ENCODE results near the gene CDC42BPA. TPM values are rescaled to one million over a fixed set of nuclear protein-coding genes. Genes with fewer than 3 reads are reported as not detected.
"Not testable (repeated sequence)": the region's sequence is repeated elsewhere in the genome, so short reads cannot be mapped to it uniquely, and the experiment has no call there.

Gene CDC42BPA, protein sequence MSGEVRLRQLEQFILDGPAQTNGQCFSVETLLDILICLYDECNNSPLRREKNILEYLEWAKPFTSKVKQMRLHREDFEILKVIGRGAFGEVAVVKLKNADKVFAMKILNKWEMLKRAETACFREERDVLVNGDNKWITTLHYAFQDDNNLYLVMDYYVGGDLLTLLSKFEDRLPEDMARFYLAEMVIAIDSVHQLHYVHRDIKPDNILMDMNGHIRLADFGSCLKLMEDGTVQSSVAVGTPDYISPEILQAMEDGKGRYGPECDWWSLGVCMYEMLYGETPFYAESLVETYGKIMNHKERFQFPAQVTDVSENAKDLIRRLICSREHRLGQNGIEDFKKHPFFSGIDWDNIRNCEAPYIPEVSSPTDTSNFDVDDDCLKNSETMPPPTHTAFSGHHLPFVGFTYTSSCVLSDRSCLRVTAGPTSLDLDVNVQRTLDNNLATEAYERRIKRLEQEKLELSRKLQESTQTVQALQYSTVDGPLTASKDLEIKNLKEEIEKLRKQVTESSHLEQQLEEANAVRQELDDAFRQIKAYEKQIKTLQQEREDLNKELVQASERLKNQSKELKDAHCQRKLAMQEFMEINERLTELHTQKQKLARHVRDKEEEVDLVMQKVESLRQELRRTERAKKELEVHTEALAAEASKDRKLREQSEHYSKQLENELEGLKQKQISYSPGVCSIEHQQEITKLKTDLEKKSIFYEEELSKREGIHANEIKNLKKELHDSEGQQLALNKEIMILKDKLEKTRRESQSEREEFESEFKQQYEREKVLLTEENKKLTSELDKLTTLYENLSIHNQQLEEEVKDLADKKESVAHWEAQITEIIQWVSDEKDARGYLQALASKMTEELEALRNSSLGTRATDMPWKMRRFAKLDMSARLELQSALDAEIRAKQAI (N-terminal part only)
- total RNA-seq: under 1 TPM; 0.52 to 0.74 (median 0.56) TPM

DNA sequence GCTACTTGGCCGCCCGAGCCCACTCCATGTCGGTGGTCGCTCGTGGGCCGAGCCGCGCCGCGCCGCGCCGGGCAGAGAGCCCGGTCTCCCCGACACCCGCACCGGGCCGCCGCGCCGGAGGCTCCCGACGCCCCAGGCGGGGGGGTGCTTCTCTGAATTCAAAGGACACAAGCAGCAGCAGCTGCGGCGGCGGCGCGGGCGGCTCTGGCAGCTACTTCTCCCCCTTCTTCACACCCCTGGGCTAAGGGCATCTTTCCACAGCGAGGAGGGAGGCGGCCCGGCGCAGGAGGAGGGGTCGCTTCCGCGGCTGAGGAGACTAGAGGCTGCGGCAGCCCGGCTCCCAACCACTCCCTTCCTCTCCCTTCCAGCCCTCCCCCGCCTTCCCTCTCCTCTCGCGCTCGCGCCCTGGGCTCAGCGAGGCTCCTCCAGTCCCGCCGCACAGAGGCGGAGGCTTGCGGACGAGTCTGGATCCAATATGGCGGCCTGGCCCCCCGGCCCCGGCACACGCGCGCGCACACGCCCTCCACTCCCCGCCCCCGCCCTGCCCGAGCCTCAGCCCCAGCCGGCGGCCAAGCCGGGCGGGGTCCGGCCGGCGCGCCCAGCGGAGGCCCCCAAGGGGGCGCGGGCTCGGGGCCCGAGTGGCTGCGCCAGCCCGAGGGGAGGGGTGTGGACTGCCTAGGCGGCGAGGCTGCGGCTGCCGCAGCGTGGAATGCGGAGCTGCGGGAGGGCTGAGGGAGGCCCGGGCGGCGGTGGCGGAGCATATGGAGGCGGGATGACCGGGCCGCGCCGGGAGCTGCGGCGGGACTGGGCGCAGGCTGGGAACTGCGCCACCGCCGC, at the start of gene CDC42BPA:
Gene CDC42BPA, minus strand, starts transcription at position 477 of the 837 bp plus-strand sequence. CDS start 1,310 bp downstream, outside the sequence.
- Mint-ChIP-seq H3K36me3 (ENCODE audit: insufficient read depth) (no peaks in the 10 kb centered on the region), H3K9me3 (peaks cover 8% of the 10 kb centered on the region), H3K4me1 (ENCODE audit: low read depth) (peaks cover 7% of the 10 kb centered on the region), H3K27me3 (ENCODE audit: low read depth) (peaks cover 40% of the 10 kb centered on the region), H3K4me3 (peak within 1 kb of the TSS; percentile 77)
- peak; percentile 74 to 83 for ATAC-seq
- no peak for DNase-seq

DNA sequence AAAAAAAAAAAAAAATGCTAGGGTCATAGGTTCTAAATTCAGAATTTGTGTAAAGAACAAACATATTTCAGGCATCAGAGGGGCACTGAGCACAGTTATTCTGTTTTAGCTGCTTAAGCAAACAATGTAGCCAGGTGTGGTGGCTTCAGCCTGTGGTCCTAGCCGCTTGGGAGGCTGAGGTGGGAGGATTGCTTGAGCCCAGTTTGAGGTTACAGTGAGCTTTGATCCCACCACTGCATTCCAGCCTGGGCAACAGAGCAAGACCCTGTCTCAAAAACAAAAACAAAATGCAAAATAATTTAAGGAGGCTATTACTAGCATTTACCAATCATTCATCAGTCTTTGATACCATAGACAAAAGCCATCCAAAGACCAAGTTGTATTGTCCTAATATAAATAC, 49.7 kb upstream of the CDC42BPA start:
- no peak for DNase-seq
- Mint-ChIP-seq H3K4me1 (ENCODE audit: low read depth) (no peaks in the 10 kb centered on the region), H3K27me3 (ENCODE audit: low read depth) (peaks cover 4% of the 10 kb centered on the region), H3K9me3 (no peaks in the 10 kb centered on the region), H3K36me3 (ENCODE audit: insufficient read depth) (no peaks in the 10 kb centered on the region), H3K4me3 (no peak overlapping the region)
- ATAC-seq: no peak

DNA sequence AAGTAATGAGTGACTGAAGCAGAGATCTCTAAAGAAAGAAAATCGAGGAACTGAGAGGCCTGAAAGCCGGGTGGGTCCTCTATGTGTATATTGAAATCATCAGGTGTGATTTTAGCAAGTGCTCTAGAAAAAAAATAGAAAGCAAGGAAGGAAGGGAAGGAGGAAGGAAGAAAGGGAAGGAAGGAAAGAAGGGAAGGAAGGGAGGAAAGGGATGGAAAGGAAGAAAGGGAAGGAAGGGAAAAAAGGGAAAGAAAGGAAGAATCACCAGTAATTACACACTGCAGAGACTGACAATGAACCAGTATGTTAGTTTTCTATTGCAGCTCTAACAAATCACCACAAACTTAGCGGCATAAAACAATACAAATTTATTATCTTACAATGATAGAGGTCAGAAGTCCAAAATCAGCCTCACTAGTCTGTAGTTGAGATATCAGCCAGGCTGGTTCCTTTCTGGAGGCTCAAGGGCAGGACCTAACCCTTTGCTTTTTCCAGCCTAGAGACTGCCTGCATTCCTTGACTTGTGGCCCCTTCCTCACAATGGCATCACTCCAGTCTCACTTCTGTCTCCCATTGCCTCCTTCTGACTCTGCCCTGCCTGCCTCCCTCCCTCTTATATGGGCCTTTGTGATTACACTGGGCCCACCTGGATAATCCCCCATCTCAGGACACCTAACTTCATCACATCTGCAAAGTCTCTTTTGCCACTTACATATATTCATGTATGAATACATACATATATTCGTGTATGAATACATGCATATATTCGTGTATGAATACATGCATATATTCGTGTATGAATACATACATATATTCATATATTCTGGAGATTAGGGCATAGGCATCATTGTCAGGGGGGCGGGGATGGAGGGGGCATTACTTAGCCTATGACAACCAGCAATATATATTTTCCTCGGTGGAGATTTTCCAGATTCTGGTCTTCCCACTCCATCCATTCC, 47.5 kb upstream of the CDC42BPA start:
- H3K36me3 Mint-ChIP-seq (ENCODE audit: insufficient read depth): no peaks in the 10 kb centered on the region
- DNase-seq: no peak
- no peak overlapping the region for H3K4me3 Mint-ChIP-seq
- no peaks in the 10 kb centered on the region for H3K9me3 Mint-ChIP-seq
- no peak for ATAC-seq
- H3K27me3 Mint-ChIP-seq (ENCODE audit: low read depth): peaks cover 7% of the 10 kb centered on the region
- H3K4me1 Mint-ChIP-seq (ENCODE audit: low read depth): no peaks in the 10 kb centered on the region

DNA sequence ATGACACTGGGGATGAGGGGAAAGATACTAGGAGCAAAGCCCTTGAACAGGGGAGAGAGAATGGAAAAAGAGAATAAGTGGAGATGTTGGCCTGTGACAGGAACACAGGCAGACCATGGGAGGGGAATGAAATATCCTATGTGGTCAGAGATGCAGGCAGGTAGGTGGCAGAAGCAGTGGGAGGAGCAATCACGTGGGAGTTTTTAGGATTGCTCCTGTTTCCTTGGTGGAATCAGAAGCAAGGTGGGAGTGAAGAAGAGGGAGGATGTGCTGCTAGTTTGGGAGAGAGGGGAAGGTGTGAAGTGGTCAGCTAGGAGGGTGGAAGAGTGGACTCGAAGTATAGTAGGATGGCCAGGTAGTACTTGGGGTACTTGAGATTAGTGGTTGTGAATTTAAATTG, 46.4 kb upstream of the CDC42BPA start:
- no peak overlapping the region for H3K4me3 Mint-ChIP-seq
- no peak for ATAC-seq
- H3K4me1 Mint-ChIP-seq (ENCODE audit: low read depth): no peaks in the 10 kb centered on the region
- no peaks in the 10 kb centered on the region for H3K9me3 Mint-ChIP-seq
- no peak for DNase-seq
- H3K36me3 Mint-ChIP-seq (ENCODE audit: insufficient read depth): no peaks in the 10 kb centered on the region
- peaks cover 7% of the 10 kb centered on the region for H3K27me3 Mint-ChIP-seq (ENCODE audit: low read depth)

DNA sequence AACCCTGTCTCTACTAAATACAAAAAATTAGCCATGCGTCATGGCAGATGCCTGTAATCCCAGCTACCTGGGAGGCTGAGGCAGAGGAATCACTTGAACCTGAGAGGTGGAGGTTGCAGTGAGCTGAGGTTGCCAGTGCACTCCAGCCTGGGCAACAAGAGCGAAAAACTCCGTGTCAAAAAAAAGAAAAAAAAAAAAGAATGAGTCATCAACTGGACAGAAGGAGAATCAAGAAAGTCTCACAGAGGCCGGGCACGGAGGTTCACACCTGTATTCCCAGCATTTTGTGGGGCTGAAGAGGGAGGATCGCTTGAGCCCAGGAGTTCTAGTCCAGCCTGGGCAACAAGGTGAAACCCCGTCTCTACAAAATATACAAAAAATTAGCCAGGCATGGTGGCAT, 45.5 kb upstream of the CDC42BPA start:
- no peaks in the 10 kb centered on the region for H3K9me3 Mint-ChIP-seq
- H3K4me3 Mint-ChIP-seq: no peak overlapping the region
- ATAC-seq (no peak), DNase-seq (no peak)
- no peaks in the 10 kb centered on the region for H3K36me3 Mint-ChIP-seq (ENCODE audit: insufficient read depth)
- no peaks in the 10 kb centered on the region for H3K4me1 Mint-ChIP-seq (ENCODE audit: low read depth)
- peaks cover 7% of the 10 kb centered on the region for H3K27me3 Mint-ChIP-seq (ENCODE audit: low read depth)

DNA sequence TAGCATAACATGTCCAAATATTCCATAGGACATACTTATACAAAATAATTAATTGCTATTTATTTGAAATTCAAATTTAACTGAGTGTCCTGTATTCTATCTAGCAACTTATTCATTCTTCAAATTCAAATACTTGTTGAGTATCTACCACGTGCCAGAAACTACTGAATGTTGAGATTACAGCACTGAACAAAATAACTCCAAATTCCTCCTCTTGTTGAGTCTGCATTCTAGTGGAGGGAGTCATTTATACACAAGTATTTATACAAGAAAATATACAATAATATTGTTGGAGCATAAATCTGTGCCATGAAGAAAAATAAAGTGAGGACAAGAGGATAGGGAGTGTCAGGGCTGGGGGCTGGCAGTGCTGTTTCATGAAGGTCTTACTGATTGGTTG, 43.7 kb upstream of the CDC42BPA start:
- H3K27me3 Mint-ChIP-seq (ENCODE audit: low read depth): peaks cover 7% of the 10 kb centered on the region
- H3K4me3 Mint-ChIP-seq: no peak overlapping the region
- no peaks in the 10 kb centered on the region for H3K36me3 Mint-ChIP-seq (ENCODE audit: insufficient read depth)
- no peak for DNase-seq
- no peaks in the 10 kb centered on the region for H3K4me1 Mint-ChIP-seq (ENCODE audit: low read depth)
- ATAC-seq: no peak
- no peaks in the 10 kb centered on the region for H3K9me3 Mint-ChIP-seq

DNA sequence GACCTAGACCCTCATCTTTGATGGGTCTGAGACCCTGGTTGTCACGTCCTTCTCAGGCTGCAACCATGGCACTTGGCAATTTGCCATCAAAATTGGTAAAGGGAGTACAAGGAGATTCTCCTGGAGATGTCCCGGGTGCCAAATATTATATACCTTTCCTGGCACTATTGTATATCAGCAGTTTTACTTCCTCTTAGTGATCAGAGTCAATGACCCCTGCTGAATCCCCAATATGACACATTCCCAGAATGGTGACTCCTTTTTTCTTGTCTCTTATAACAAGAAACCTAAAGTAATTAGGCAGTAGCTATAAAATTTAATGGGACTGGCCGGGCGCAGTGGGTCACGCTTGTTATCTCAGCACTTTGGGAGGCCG, 39.6 kb upstream of the CDC42BPA start:
- no peaks in the 10 kb centered on the region for H3K36me3 Mint-ChIP-seq (ENCODE audit: insufficient read depth)

DNA sequence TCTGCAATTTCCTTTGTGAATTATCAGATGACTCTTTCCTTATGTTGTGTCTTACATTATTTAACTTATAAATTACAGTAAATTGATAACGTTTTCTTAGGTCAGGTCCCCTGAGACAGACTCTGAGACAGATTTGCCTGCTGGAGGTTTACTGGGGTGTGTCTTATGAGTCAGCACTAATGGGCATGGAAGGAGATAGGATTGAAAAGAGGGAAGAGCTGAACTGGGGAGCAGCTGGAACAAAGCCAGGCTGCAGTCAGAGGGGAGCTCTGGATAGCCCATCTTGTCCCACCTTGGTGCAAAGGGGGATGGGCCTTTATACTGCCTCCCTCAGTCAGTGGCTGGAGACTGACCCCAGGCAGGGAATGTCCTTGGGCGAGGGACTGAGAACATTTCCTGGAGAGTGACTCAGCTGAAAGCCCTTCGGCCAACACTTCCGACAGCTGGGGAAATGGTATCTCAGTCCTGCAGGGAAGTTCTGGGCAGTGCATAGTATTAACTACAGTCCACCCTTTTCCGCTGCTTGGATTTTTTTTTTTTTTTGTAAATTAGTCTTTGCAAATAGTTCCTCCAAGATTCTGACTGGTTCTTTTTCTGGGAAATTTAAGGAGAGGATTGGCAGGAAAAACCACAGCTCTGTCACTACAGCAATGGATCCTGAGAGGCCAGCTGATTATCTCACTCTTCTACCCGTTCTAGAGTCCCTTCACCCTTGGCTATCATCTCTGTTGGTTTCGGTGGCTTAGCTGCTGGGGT, 39.1 kb upstream of the CDC42BPA start:
- Mint-ChIP-seq H3K9me3 (no peaks in the 10 kb centered on the region), H3K4me3 (no peak overlapping the region), H3K27me3 (ENCODE audit: low read depth) (peaks cover 4% of the 10 kb centered on the region), H3K36me3 (ENCODE audit: insufficient read depth) (no peaks in the 10 kb centered on the region), H3K4me1 (ENCODE audit: low read depth) (no peaks in the 10 kb centered on the region)
- ATAC-seq (no peak), DNase-seq (no peak)

More for the DNA sequence above, 39.6 kb upstream of the CDC42BPA start:
- Mint-ChIP-seq H3K27me3 (ENCODE audit: low read depth) (peaks cover 5% of the 10 kb centered on the region), H3K4me1 (ENCODE audit: low read depth) (no peaks in the 10 kb centered on the region), H3K4me3 (no peak overlapping the region), H3K9me3 (no peaks in the 10 kb centered on the region)
- no peak for ATAC-seq
- no peak for DNase-seq

DNA sequence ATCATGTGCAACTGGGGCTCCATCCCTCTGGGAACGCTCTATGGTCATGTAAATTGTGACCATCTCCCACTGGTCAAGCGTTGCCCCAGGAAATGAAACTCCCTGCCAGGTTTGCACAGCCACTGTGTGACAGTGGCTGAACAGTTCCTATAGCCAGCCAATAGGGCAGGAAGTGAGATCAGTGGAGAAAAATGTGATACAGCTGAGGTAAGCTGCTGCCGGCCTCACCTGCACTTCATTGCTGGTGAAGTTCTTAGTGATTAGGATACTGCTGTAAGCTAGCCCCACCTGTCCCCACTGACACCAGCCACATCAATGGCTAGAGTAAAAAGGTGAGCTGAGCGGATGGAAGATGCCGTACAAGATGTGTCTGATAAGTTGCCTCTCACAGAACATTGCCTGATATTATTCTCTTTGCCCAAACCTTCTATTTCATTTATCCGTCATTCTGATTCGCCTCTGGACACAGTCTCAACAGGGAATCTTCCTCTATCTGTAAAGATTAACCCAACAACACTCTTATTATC, 38.4 kb upstream of the CDC42BPA start:
- H3K36me3 Mint-ChIP-seq (ENCODE audit: insufficient read depth): no peaks in the 10 kb centered on the region
- ATAC-seq: no peak
- no peaks in the 10 kb centered on the region for H3K9me3 Mint-ChIP-seq

DNA sequence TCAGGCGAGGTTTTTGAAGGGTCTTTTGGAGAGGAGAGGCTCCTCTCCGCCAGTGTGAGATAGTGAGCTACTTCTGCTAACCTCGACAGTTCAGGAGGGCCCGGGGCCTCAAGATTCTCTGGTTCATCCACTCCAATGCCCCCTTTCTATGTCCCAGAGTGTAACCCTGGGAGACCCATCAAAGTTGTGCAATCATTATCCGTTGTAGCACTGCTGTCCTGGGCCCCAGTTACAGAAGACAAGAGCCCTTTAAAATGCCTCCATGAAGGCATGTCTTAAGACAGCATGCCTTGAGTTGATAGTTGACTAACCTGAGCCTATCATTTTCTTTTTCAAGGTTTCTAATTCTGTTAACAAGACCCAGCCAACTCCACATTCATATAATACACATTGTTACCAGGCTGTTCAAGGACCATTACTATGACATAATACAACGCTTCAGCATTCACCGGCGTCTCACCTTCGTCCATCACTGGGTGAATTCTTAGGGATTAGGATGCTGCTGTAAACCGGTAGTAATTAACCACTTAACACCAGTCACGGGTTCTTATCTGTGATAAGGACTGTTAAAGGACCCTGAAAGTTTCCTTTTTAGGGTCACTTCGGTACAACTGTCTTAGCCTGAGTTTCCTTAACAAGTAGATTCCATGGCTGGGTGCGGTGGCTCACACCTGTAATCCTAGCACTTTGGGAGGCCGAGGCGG, 37.4 kb upstream of the CDC42BPA start:
- ATAC-seq: no peak
- H3K36me3 Mint-ChIP-seq (ENCODE audit: insufficient read depth): no peaks in the 10 kb centered on the region

More for the DNA sequence above, 38.4 kb upstream of the CDC42BPA start:
- Mint-ChIP-seq H3K4me1 (ENCODE audit: low read depth) (no peaks in the 10 kb centered on the region), H3K4me3 (no peak overlapping the region), H3K27me3 (ENCODE audit: low read depth) (peaks cover 2% of the 10 kb centered on the region)
- DNase-seq: no peak

DNA sequence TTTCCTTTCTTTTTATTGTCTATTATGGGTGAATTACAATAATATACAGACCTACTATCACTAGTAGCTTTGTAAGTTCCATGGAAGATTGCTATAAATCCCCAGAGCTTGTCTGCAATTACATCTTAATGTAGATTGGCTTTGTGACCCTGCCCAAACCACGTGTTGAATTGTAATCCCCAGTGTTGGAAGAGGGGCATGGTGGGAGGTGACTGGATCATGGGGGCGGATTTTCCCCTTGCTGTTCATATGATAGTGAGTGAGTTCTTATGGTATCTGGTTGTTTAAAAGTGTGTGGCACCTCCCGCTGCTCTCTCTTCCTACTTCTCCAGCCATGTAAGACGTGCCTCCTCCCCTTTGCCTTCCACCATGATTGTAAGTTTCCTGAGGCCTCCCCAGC, 34.9 kb upstream of the CDC42BPA start:
- ATAC-seq (no peak), DNase-seq (no peak)
- no peaks in the 10 kb centered on the region for H3K9me3 Mint-ChIP-seq
- H3K4me3 Mint-ChIP-seq: no peak overlapping the region
- peaks cover 4% of the 10 kb centered on the region for H3K27me3 Mint-ChIP-seq (ENCODE audit: low read depth)
- H3K36me3 Mint-ChIP-seq (ENCODE audit: insufficient read depth): no peaks in the 10 kb centered on the region
- no peaks in the 10 kb centered on the region for H3K4me1 Mint-ChIP-seq (ENCODE audit: low read depth)

More for the DNA sequence above, 37.4 kb upstream of the CDC42BPA start:
- no peak for DNase-seq
- Mint-ChIP-seq H3K9me3 (no peaks in the 10 kb centered on the region), H3K4me3 (no peak overlapping the region), H3K27me3 (ENCODE audit: low read depth) (peaks cover 2% of the 10 kb centered on the region), H3K4me1 (ENCODE audit: low read depth) (no peaks in the 10 kb centered on the region)

DNA sequence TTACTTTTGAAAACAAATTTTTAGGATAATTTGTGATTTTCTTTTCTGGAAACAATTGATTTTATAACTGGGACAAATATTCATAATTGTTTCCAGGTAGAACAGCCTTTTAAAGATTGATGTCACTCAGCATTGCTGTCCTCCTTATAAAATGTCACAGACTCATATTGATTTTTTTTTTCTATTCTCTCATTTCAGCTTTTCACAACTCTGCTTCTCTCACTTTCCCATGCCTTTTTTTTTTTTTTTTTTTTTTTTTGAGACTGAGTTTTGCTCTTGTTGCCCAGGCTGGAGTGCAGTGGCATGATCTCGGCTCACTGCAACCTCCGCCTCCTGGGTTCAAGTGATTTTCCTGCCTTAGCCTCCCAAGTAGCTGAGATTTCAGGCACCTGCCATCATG, 33.9 kb upstream of the CDC42BPA start:
- H3K4me1 Mint-ChIP-seq (ENCODE audit: low read depth); H3K27me3 Mint-ChIP-seq (ENCODE audit: low read depth); ATAC-seq; DNase-seq; H3K4me3 Mint-ChIP-seq; H3K36me3 Mint-ChIP-seq (ENCODE audit: insufficient read depth); H3K9me3 Mint-ChIP-seq: not testable (repeated sequence)

All from activated T-cell treated with anti-CD3 and anti-CD28 coated beads, Interleukin-2, amount 50 U/mL, for 4 hours (primary cell).